Subcutaneous abdominal adipose tissue (tissue), 5 donors: ENCODE measurements around the gene RNF113B.
A peak's percentile ranks its signal among the peaks of the same experiment; 100 is the strongest.

Experiments used
- H3K27ac ChIP-seq: one replicate; pipeline ENCODE4 v1.7.0; 2013; ENCODE audit warnings: low read depth, mild to moderate bottlenecking, inconsistent platforms, low read length, moderate library complexity
- H3K27me3 ChIP-seq, 5 donors: one replicate each; pipeline ENCODE4 v1.7.0; 2013; ENCODE audit warnings: low read length in 5 of 5, inconsistent platforms in 1 of 5; ENCODE audit not compliant: control insufficient read depth in 5 of 5, insufficient read depth in 4 of 5
- H3K36me3 ChIP-seq, 5 donors: one replicate each; pipeline ENCODE4 v1.7.0; 2013; ENCODE audit warnings: low read length in 5 of 5; ENCODE audit not compliant: control insufficient read depth in 5 of 5, insufficient read depth in 5 of 5
- H3K4me1 ChIP-seq, 5 donors: one replicate each; pipeline ENCODE4 v1.7.0; 2013; ENCODE audit warnings: low read length in 5 of 5, mild to moderate bottlenecking in 3 of 5, moderate library complexity in 1 of 5; ENCODE audit not compliant: control insufficient read depth in 5 of 5, insufficient read depth in 5 of 5
- H3K4me3 ChIP-seq, 5 donors: one replicate each; pipeline ENCODE4 v1.7.0; 2013; ENCODE audit warnings: low read length in 5 of 5, low read depth in 1 of 5
- H3K9ac ChIP-seq, 5 donors: one replicate each; pipeline ENCODE4 v1.7.0; 2013; ENCODE audit warnings: low read length in 5 of 5, mild to moderate bottlenecking in 4 of 5, moderate library complexity in 3 of 5
- H3K9me3 ChIP-seq, 5 donors: one replicate each; pipeline ENCODE4 v1.7.0; 2013; ENCODE audit warnings: low read length in 5 of 5; ENCODE audit not compliant: control insufficient read depth in 5 of 5
- donor health status: healthy.
- donor health status: healthy.
- donor health status: healthy.
- donor health status: healthy.
- donor health status: healthy.

The RNF113B gene

DNA sequence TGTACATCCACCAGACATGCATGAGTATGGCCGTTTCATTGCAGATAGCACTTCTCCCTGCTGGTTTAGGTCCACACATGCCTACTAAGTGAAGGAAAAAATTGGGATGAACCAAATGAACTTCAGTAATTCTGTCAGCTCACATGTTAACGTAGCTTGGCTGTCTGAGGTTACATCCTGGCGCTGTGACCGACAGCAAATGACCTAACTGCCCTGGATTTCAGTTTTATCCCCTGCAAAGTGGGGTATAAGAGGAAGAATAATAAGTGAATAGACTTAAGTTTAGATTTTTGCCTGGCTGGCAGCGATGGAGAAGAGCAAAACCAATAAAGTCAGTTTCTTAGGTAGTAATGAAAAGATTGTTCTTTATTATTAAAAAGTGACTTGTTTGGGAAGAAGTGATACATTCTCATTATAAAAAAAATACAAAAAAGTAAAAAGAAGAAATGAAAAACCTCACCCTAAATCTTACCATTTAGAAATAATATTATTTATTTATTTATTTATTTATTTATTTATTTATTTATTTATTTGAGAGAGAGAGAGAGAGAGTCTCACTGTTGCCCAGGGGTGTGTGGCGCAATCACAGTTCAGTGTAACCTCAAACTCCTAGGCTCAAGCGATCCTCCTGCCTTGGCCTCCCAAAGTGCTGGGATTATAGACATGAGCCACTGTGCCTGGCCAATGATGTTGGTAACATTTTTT is 4.2 kb upstream of the RNF113B start:
- Histone ChIP-seq H3K36me3 (peaks cover 0 to 8% (median 0%) of the 10 kb centered on the region in 5 donors), H3K9ac (no peak overlapping the region), H3K4me3 (no peak overlapping the region), H3K9me3 (no peaks in the 10 kb centered on the region), H3K4me1 (no peaks in the 10 kb centered on the region), H3K27ac (no peak overlapping the region), H3K27me3 (no peaks in the 10 kb centered on the region)

DNA sequence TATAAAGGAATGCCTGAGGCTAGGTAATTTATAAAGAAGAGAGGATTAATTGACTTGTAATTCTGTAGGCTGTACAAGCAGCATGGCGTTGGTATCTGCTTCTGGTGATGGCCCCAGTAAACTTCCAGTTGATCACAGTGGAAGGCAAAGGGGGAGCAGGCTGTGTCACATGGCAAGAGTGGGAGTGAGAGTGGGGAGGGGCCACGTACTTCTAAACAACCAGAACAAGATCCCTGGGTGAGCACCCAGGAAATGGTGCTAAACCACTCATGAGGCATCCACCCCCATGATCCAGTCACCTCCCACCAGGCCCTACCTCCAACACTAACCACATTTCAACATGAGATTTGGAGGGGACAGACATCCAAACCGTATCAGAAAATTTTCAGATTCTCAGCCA is 3.0 kb upstream of the RNF113B start:
- H3K27ac ChIP-seq, result no peak overlapping the region
- no peak overlapping the region for H3K9ac ChIP-seq
- H3K9me3 ChIP-seq, result no peaks in the 10 kb centered on the region
- H3K36me3 ChIP-seq, result peaks cover 0 to 8% (median 0%) of the 10 kb centered on the region in 5 donors
- H3K4me1 ChIP-seq, result peaks cover 0 to 3% (median 0%) of the 10 kb centered on the region in 5 donors
- H3K27me3 ChIP-seq, result no peaks in the 10 kb centered on the region
- no peak overlapping the region for H3K4me3 ChIP-seq

DNA sequence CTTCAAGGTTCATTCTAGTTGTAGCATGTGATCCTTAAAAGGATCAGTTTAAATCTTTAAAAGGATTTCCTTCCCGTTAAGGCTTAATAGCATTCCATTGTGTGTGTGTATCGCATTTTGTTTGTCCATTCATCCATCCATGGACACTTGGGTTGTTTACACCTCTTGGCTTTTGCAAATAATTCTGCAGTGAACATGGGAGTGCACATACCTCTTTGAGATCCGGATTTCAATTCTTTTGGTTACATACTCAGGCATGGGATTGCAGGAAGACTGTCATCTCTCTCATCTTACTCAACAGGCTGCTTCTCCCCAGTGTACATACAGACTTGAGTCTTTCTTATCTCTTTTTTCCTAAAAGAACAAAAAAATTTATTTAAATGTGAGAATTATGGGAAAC is 1.2 kb downstream of the RNF113B start:
- Histone ChIP-seq H3K27me3 (no peaks in the 10 kb centered on the region), H3K36me3 (peaks cover 0 to 8% (median 0%) of the 10 kb centered on the region in 5 donors), H3K27ac (no peak overlapping the region), H3K4me1 (peaks cover 8 to 41% (median 36%) of the 10 kb centered on the region in 5 donors), H3K9me3 (no peaks in the 10 kb centered on the region), H3K4me3 (no peak overlapping the region), H3K9ac (no peak overlapping the region)

DNA sequence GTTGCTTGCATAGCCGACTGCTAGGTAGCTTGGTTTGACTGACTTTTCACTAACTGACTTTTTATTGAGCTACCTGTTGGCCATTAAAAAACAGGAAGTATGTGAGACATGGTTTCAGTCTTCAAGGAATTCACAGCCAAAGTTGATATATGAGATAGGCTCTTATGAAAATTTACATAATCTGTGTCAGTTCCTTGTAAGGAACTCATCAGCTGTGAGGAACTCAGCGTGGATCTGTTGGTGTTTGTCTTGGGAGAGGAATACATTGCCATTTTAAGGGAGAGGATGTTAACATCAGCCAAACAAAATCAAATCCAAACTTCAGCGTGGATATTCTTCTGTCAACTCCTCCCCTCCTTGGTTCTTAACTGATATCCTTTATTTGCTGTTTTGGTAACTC is 2.0 kb downstream of the RNF113B start:
- Histone ChIP-seq H3K9ac (no peak overlapping the region), H3K9me3 (no peaks in the 10 kb centered on the region), H3K27me3 (no peaks in the 10 kb centered on the region), H3K27ac (no peak overlapping the region), H3K36me3 (peaks cover 0 to 8% (median 0%) of the 10 kb centered on the region in 5 donors), H3K4me1 (peaks cover 8 to 41% (median 36%) of the 10 kb centered on the region in 5 donors), H3K4me3 (no peak overlapping the region)

DNA sequence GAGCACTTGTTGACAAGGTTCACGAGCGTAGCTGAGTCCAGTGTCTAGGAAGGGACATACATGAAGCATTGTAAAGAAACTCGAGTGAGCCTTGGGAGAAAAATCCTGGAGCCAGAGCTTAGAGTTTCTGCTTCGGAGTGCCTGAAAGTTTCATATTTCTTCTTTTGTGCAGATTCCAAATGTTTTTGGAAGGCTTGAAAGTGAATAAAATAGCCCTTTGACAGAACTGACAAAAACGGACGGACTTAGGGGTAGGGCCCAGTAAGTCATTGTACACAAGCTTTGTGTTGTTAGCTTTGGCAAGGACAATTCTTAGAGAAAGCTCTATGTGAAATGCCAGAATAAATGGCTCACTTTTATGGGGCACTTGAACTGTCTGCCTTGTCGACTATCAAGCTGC is 2.8 kb downstream of the RNF113B start:
- Histone ChIP-seq H3K27me3 (no peaks in the 10 kb centered on the region), H3K9me3 (no peaks in the 10 kb centered on the region), H3K9ac (no peak overlapping the region), H3K27ac (no peak overlapping the region), H3K36me3 (peaks cover 0 to 8% (median 0%) of the 10 kb centered on the region in 5 donors), H3K4me1 (peaks cover 8 to 41% (median 36%) of the 10 kb centered on the region in 5 donors), H3K4me3 (no peak overlapping the region)

DNA sequence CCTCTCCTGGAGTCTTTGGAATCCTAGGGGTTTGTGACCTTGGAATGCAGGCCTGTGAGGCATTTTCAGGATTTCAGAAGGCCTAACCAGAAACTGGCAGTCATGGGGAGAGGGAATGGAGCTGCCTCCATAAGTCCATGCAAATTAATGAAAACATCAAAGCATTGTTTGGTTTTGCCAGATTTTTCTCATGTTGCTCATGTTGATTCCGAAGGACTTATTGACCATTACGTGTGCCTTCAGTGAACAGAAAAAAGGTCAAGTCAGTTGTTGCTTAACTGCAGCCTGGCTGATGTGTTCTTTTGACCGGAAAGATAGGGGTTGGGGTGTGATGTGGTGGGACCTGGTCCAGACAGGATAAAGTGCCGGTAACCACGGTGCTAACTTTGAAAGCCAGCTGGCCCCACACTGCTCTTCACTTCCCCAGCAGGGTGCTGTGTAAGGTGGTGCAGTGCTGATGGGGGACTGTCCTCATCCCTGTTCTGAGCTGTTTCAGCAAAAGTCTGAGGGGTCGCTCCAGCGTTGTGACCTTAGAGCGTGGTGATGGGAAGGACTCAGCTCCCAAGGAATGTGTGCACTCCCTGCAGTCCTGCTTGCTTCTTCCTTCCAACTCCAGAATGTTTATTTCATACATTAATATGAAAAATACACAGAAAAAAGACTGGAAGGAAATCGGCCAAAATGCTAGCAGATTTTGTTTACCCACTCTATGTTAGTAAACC is 3.5 kb downstream of the RNF113B start:
- Histone ChIP-seq H3K4me3 (no peak overlapping the region), H3K27me3 (no peaks in the 10 kb centered on the region), H3K9ac (no peak overlapping the region), H3K36me3 (peaks cover 0 to 8% (median 0%) of the 10 kb centered on the region in 5 donors), H3K27ac (peak overlapping the region; percentile 35), H3K4me1 (peaks cover 8 to 41% (median 36%) of the 10 kb centered on the region in 5 donors), H3K9me3 (no peaks in the 10 kb centered on the region)

DNA sequence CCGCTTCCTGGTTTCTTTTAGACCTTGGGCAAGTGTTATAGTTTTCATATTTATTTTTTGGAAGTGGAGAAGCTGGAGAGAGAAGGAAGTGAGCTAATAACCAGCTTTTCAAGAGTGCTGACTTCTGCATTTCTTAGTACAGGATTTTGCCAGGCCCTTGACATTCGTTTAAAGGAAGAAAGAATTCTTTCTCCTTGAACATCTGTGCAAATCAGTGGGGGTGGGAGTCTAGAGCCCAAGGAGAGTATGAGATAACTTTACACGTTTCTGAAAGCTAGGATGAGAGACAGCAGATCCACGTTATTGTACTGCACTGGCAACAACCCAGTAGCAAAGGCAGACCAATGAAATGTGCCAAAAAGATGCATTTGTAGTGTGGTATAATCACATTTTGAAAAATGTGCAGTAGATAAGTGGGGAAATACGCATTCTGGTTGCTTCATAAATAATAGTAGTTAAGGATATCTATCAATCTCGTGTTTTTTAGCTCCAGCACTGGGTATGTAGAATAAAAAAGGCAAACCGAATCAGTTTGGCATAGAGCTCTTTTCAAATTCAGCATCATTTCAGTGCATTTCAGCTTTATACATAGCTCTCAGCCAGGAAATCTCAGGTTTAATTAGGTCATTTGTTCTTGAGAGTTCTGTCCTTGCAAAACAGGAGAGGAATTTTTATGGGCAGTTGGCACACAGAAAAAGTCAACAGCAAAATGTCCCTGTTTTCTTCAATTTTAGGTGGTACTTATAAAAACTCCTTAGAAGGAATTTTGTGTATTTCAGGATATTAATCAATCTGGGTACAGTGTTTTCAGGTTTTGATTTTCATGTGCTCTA is 4.3 kb downstream of the RNF113B start:
- Histone ChIP-seq H3K27ac (peak overlapping the region; percentile 35), H3K27me3 (no peaks in the 10 kb centered on the region), H3K9me3 (no peaks in the 10 kb centered on the region), H3K4me1 (peaks cover 8 to 41% (median 36%) of the 10 kb centered on the region in 5 donors), H3K9ac (peak overlapping the region in 4 of 5 donors; percentile 8 to 49 (median 32)), H3K36me3 (peaks cover 0 to 8% (median 0%) of the 10 kb centered on the region in 5 donors), H3K4me3 (peak overlapping the region in 3 of 5 donors; percentile 3 to 48 (median 31))

DNA sequence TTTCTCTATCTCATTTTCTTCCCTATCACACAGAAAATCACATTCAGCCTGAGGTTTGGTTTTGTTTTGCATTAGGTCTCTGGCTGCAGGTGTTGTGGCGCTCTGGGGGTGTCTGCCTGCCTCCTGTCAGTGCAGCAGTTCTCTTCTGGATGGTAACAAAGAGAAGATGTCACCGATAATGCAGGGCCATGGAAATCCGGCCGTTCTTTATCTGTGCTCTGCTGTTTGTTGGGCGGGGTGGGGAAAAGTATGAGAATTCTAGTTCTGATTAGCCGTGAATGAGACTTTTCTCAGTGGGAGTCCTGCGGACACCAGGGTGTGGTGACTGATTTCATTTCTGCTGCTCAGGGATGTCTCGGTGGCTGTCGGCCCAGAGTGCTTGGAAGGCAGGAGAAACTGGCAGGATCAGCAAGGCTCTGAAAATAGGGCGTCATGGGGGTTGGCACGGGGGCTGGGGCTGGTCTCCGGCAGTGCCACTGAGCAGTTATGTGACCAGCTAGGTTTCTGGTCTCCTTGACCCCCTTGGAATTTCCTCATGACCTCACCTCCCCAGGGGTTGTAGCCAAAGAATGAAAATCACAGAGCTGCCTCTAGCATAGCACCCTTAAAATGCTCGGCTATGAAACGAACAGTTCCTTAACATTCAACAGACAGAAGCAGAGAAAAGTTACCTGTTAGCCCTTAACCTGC is 5.0 kb downstream of the RNF113B start:
- Histone ChIP-seq H3K4me3 (peak overlapping the region; percentile 3 to 48 (median 26)), H3K9me3 (no peaks in the 10 kb centered on the region), H3K36me3 (peaks cover 0 to 7% (median 0%) of the 10 kb centered on the region in 5 donors), H3K4me1 (peaks cover 8 to 41% (median 36%) of the 10 kb centered on the region in 5 donors), H3K27ac (peak overlapping the region; percentile 35), H3K27me3 (no peaks in the 10 kb centered on the region), H3K9ac (peak overlapping the region in 4 of 5 donors; percentile 8 to 49 (median 32))

DNA sequence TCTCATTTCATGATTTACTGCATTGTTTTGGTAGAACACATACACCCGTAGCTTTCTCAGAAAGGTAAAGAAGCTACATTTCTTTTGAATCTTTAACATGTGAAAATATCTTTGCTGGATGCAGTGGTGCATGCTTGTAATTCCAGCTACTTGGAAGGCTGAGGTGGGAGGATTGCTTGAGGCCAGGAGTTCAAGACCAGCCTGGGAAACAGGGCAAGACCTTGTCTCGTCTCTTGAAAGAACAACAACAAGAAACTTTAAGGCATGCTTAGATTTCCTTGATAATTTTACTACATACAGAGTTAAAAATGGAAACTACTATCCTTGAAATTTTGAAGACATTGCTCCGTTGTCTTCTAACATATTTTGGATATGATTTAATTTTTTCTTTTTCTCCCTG is 7.7 kb downstream of the RNF113B start:
- Histone ChIP-seq H3K27ac (no peak overlapping the region), H3K4me1 (peaks cover 8 to 34% (median 31%) of the 10 kb centered on the region in 5 donors), H3K9ac (no peak overlapping the region), H3K36me3 (no peaks in the 10 kb centered on the region), H3K4me3 (no peak overlapping the region), H3K27me3 (no peaks in the 10 kb centered on the region), H3K9me3 (no peaks in the 10 kb centered on the region)
